ENCODE data around the gene TMEM132C. TPM values are rescaled to one million over a fixed set of nuclear protein-coding genes. Genes with fewer than 3 reads are reported as not detected.

TMEM132C gene
- total RNA-seq, 1 experiment from 2014 or later = not detected

- POLR2A ChIA-PET (ENCODE audit: unreplicated experiment) = no interaction called here
- BruUV-seq (replicated peaks) = no TSS peak
- Histone ChIP-seq H3K4me2 (ENCODE audit: low read length) (no peak overlapping the region), H3K9me2 (replicated peaks; ENCODE audit: low read length) (no peaks in the 10 kb centered on the region), H3K79me2 (ENCODE audit: low read length) (no peaks in the 10 kb centered on the region), H3K27ac (ENCODE audit: low read length) (no peak overlapping the region), H3K4me1 (ENCODE audit: insufficient read depth, low read length) (no peaks in the 10 kb centered on the region), H3K4me3 (ENCODE audit: low read length) (no peak overlapping the region), H3K9ac (ENCODE audit: low read length) (no peak overlapping the region), H4K20me1 (ENCODE audit: low read length) (no peaks in the 10 kb centered on the region), H3F3A (ENCODE audit: low read length, unreplicated experiment) (no peaks in the 10 kb centered on the region), H3K9me3 (ENCODE audit: low read length) (0 out of 2 replicates have a peak, but pooled peaks cover 6% of the 10 kb centered on the region), H3K27me3 (ENCODE audit: low read length) (peaks cover 20% of the 10 kb centered on the region), H2AFZ (ENCODE audit: low read length) (no peak overlapping the region), H3K36me3 (ENCODE audit: low read depth, low read length) (no peaks in the 10 kb centered on the region)
- DNase-seq (no peak), ATAC-seq (no peak)
- TF ChIP-seq CTCF (conservative IDR thresholded peaks at IDR 0.05; ENCODE audit: low read depth, low read length) (no peak), EZH2 (IDR thresholded peaks at IDR 0.05; ENCODE audit: low read length, unreplicated experiment) (no peak), EZH2phosphoT487 (IDR thresholded peaks at IDR 0.05; ENCODE audit: borderline replicate concordance, low read length) (no peak)
- intact Hi-C loops (cut with micrococcal nuclease) = no loop called here
- CTCF ChIA-PET = no interaction called here
Measured at GRCh38 chr12:128471491-128471890, 204.5 kb downstream of the TMEM132C start.

DNA sequence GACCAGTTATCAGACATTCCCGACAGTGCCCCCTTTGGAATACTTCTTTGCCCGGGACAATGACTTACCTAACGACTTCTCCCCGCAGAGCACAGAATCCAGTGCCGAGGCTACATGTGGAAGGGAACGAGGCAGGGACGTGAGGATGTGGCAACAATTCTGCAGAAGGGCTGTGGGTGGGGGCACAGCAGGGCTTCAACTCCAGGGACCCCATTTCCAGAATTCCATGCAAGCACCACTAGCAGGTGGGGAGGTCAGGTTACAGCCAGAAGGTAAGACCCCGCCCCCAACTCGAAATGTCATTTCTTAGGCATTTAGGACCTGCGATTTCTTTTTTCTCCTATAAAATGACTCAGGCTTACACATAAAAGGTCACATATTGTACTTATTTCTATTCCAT lies 207.9 kb downstream of the TMEM132C start:
- Histone ChIP-seq H3K9me3 (ENCODE audit: low read length) (0 out of 2 replicates have a peak, but pooled peaks cover 6% of the 10 kb centered on the region), H3K9me2 (replicated peaks; ENCODE audit: low read length) (no peaks in the 10 kb centered on the region), H3K4me2 (ENCODE audit: low read length) (no peak overlapping the region), H3K4me1 (ENCODE audit: insufficient read depth, low read length) (no peaks in the 10 kb centered on the region), H4K20me1 (ENCODE audit: low read length) (no peaks in the 10 kb centered on the region), H3K36me3 (ENCODE audit: low read depth, low read length) (no peaks in the 10 kb centered on the region), H3K9ac (ENCODE audit: low read length) (no peak overlapping the region), H3K27ac (ENCODE audit: low read length) (no peak overlapping the region), H3K79me2 (ENCODE audit: low read length) (no peaks in the 10 kb centered on the region), H3F3A (ENCODE audit: low read length, unreplicated experiment) (no peaks in the 10 kb centered on the region), H3K27me3 (ENCODE audit: low read length) (peaks cover 39% of the 10 kb centered on the region), H2AFZ (ENCODE audit: low read length) (no peak overlapping the region), H3K4me3 (ENCODE audit: low read length) (no peak overlapping the region)
- DNase-seq (no peak), ATAC-seq (no peak)
- intact Hi-C loops (cut with micrococcal nuclease) = no loop called here
- TF ChIP-seq EZH2 (IDR thresholded peaks at IDR 0.05; ENCODE audit: low read length, unreplicated experiment) (no peak), EZH2phosphoT487 (IDR thresholded peaks at IDR 0.05; ENCODE audit: borderline replicate concordance, low read length) (no peak), CTCF (conservative IDR thresholded peaks at IDR 0.05; ENCODE audit: low read depth, low read length) (no peak)
- POLR2A ChIA-PET (ENCODE audit: unreplicated experiment) = no interaction called here
- CTCF ChIA-PET = no interaction called here
- BruUV-seq (replicated peaks) = no TSS peak

DNA sequence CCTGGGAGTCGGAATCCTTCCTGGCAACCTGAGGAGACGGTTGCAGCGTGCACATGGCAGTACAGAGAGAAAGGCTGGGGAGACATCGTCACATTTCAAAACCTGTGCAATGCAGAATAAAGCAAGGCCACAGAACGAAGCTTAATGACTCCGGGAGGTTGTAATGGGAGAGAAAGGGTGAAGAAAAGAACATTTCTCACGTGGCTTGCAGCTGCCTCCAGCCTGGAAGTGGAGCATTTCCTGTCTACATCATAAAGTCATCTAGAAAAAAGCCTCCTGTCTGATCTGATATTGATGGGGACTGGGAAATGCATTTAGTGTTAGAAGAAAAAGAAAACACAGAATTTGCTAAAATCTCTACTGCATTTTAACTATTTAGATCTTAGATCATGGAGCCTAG lies 209.3 kb downstream of the TMEM132C start:
- ChIA-PET CTCF (no interaction called here), POLR2A (ENCODE audit: unreplicated experiment) (no interaction called here)
- no peak for DNase-seq
- H2AFZ ChIP-seq (ENCODE audit: low read length) = no peak overlapping the region
- TF ChIP-seq CTCF (conservative IDR thresholded peaks at IDR 0.05; ENCODE audit: low read depth, low read length) (no peak), EZH2phosphoT487 (IDR thresholded peaks at IDR 0.05; ENCODE audit: borderline replicate concordance, low read length) (no peak), EZH2 (IDR thresholded peaks at IDR 0.05; ENCODE audit: low read length, unreplicated experiment) (no peak)
- 0 out of 2 replicates have a peak, but pooled peaks cover 6% of the 10 kb centered on the region for H3K9me3 ChIP-seq (ENCODE audit: low read length)
- H3K27me3 ChIP-seq (ENCODE audit: low read length) = peaks cover 52% of the 10 kb centered on the region
- no peak overlapping the region for H3K4me3 ChIP-seq (ENCODE audit: low read length)
- no peaks in the 10 kb centered on the region for H3K9me2 ChIP-seq (replicated peaks; ENCODE audit: low read length)
- intact Hi-C loops (cut with micrococcal nuclease) = no loop called here
- no peak overlapping the region for H3K27ac ChIP-seq (ENCODE audit: low read length)
- no peak for ATAC-seq
- H3K36me3 ChIP-seq (ENCODE audit: low read depth, low read length) = no peaks in the 10 kb centered on the region
- H3K4me1 ChIP-seq (ENCODE audit: insufficient read depth, low read length) = no peaks in the 10 kb centered on the region
- H4K20me1 ChIP-seq (ENCODE audit: low read length) = no peaks in the 10 kb centered on the region
- no peaks in the 10 kb centered on the region for H3K79me2 ChIP-seq (ENCODE audit: low read length)
- BruUV-seq (replicated peaks) = no TSS peak
- H3K4me2 ChIP-seq (ENCODE audit: low read length) = no peak overlapping the region
- no peaks in the 10 kb centered on the region for H3F3A ChIP-seq (ENCODE audit: low read length, unreplicated experiment)
- no peak overlapping the region for H3K9ac ChIP-seq (ENCODE audit: low read length)
